CD4-positive, alpha-beta T cell treated with Interleukin-12 subunit alpha and Interleukin-12 subunit beta, for 1 hour (primary cell): Measurements from ENCODE around the gene CCNB3.

Source experiments
- DNase-seq: peaks from one replicate; pipeline ENCODE4 v3.0.0-alpha.2; 2020

Gene CCNB3

DNA sequence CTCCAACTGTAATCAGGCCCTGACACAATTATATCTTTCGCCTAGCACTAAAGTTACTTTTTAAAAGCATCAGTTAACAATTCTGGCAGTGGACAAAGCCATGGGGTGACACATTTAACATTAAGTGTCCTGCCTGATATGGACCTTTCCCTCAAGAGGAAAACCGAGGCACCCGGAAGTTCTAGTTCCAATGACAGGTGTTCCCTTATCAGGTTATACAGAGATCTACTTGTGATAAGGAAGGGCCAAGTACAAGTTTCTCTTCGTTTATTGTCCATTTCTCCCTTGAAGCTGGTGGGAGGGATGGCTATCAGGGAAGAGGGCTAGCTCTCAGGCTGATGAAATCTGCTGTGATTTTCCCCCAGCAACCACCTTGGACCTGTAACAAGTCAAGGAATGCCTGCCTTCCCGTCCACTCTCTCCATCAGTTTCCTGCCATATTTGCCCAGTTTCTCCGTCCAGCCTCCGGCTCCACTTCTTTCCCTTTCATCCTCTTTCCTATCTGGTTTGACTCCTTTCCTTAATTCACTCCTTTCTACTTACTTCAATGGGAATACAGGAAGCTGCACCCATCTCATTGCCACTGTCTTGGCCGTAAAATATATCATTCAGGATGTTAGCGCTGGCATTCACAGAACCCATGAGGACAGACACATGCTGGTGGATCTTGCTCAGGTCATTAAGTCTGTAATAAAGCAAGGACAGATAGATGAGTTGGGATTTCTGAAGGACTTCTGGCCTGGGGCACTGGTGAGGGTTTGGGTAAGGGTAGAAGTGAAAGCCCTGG is 171.1 kb downstream of the CCNB3 start:
- DNase-seq: no peak

DNA sequence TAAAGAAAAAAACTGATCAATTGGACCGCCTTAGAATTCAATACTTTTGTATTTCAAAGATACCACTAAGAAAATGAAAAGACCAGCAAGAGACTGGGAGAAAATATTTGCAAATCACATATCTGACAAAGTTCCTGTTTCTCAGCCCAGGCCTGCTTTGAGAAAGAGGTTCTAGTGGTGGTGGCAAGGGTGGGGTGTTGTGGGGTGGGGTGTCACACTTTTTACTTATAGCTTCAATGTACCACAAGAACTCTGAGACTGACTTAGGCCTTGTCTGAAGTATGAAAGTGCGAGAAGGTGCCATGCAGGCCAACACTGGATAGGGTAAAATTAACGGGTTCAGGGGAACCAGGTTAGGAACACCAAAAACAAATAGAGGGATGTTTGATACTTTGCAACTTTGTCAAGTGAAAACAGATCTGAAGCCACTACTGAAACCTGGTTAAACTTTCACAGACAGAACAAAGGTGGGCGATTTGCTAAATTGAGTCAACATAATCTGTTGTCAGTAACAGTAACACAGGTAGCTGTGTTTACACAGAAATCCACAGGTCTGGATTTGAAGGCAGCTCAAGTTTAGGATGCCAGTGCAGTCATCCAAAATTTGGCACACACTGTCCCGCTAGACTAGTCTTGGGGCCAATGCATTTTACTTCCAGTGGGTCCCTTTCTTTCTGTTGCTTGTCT is 177.3 kb downstream of the CCNB3 start:
- no peak for DNase-seq

DNA sequence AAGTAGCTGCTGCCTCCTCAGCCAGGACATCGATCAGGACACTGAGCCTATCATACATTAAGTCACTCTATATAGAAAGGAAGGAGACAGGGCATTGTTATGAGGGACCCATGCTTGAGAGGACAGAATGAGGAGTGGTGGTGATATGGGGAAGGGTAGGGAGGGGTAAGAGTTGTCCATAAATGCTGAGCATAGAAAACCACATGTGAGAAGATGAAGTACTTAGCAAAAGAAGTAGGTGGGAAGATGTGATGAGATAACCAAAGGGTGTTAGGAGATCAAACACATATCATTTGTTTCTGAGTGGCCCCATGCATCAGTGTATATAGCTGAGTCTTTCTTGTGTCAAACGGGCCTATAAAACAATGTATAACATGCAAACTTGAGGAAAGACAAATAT is 182.0 kb downstream of the CCNB3 start:
- DNase-seq: no peak

DNA sequence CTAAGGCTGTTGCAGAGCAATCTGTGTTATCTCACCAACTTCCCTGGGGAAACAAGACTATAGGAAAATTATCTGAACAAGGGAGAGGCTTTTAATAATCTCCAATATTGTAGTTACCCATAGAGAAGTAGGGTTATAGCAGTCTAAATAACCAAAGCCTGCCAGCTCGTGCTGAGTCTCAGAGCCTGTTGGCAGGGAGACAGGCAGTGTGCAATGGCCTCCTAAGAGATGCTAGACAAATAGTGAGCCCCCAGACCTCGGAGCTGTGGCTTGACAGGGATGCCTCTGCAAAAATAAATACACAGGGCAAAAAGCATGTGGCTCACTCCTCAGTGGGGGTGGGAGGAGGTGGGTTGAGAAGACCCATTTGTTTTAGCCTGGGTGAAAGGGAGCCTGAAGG is 189.3 kb downstream of the CCNB3 start:
- DNase-seq: no peak
